Keratinocyte (primary cell): Measurements from ENCODE around the gene RHOF. TPM values are rescaled to one million over a fixed set of nuclear protein-coding genes. Genes with fewer than 3 reads are reported as not detected.

ENCODE experiments used
- DNase-seq: peaks from one replicate; pipeline ENCODE4 v3.0.0-alpha.2; 2011; ENCODE audit warnings: low read depth, missing footprints, low spot score
- FAIRE-seq: peaks from 2 replicates; lab custom pipeline; 2011; peaks lifted over from hg19 to GRCh38; lab: Jason Lieb, UNC
- H2AFZ ChIP-seq: 2 replicates; pipeline ENCODE4 v1.6.0; 2012; ENCODE audit warnings: low read length, control low read depth, inconsistent platforms; ENCODE audit not compliant: control insufficient read depth
- H3K27ac ChIP-seq: 2 replicates; pipeline ENCODE4 v1.5.1; 2011; ENCODE audit warnings: low read length; ENCODE audit not compliant: control insufficient read depth, insufficient read depth
- H3K27me3 ChIP-seq: 3 replicates; pipeline ENCODE4 v1.6.0; 2011; ENCODE audit warnings: low read length; ENCODE audit not compliant: control insufficient read depth, insufficient read depth; ENCODE audit errors: extremely low read depth
- H3K36me3 ChIP-seq, 2 experiments: 2 replicates in 1 of 2; 3 replicates in 1 of 2; pipeline ENCODE4 v1.5.1; 2011; ENCODE audit warnings: low read length in 2 of 2, mild to moderate bottlenecking in 1 of 2; ENCODE audit not compliant: control insufficient read depth in 2 of 2, insufficient read depth in 2 of 2; ENCODE audit errors: extremely low read depth in 1 of 2
- H3K4me1 ChIP-seq: 3 replicates; pipeline ENCODE4 v1.5.1; 2011; ENCODE audit warnings: low read length; ENCODE audit not compliant: control insufficient read depth, insufficient read depth; ENCODE audit errors: extremely low read depth
- H3K4me2 ChIP-seq: 3 replicates; pipeline ENCODE4 v1.6.0; 2011; ENCODE audit warnings: low read depth, low read length; ENCODE audit not compliant: control insufficient read depth, insufficient read depth; ENCODE audit errors: extremely low read depth
- H3K4me3 ChIP-seq, 3 experiments: fragments of 200-600 bp in 1 of 3; sonication (generic) in 1 of 3; 2 replicates in 2 of 3; 3 replicates in 1 of 3; pipeline ENCODE4 v1.5.1; 2011 to 2016; ENCODE audit warnings: low read length in 3 of 3, mild to moderate bottlenecking in 3 of 3, control low read depth in 2 of 3, inconsistent platforms in 1 of 3, low read depth in 1 of 3, mixed read lengths in 1 of 3, mixed run types in 1 of 3, moderate library complexity in 1 of 3; ENCODE audit not compliant: control insufficient read depth in 2 of 3, insufficient read depth in 2 of 3; ENCODE audit errors: extremely low read depth in 1 of 3
- H3K79me2 ChIP-seq: 2 replicates; pipeline ENCODE4 v1.6.0; 2012; ENCODE audit warnings: low read length; ENCODE audit not compliant: control insufficient read depth, insufficient read depth
- H3K9ac ChIP-seq: 3 replicates; pipeline ENCODE4 v1.6.0; 2011; ENCODE audit warnings: low read length; ENCODE audit not compliant: control insufficient read depth, insufficient read depth; ENCODE audit errors: extremely low read depth
- H3K9me1 ChIP-seq: 3 replicates; pipeline ENCODE4 v1.6.0; 2011; ENCODE audit warnings: low read length; ENCODE audit not compliant: control insufficient read depth, insufficient read depth; ENCODE audit errors: extremely low read depth
- H3K9me3 ChIP-seq: 2 replicates; pipeline ENCODE4 v1.5.1; 2012; ENCODE audit warnings: low read depth, low read length; ENCODE audit not compliant: control insufficient read depth
- H4K20me1 ChIP-seq: 3 replicates; pipeline ENCODE4 v1.6.0; 2011; ENCODE audit warnings: low read length; ENCODE audit not compliant: control insufficient read depth, insufficient read depth; ENCODE audit errors: extremely low read depth
- EZH2 ChIP-seq: IDR thresholded peaks from one replicate; pipeline ENCODE4 v1.6.1; 2012; ENCODE audit warnings: inconsistent platforms, mild to moderate bottlenecking, low read length, moderate library complexity
- dilution Hi-C: fragments of 300-500 bp; cut with MboI; formaldehyde crosslinking; loops from one replicate; pipeline ENCODE4 v1.7.0; 2020; ENCODE audit warnings: low sequenced_read_pairs; ENCODE audit not compliant: extremely low pct_ligation_motif_present
- polyA plus RNA-seq, 5 experiments: library from polyadenylated mRNA; depleted of rRNA in 3 of 5; stranded (reverse) in 3 of 5; stranded (forward) in 1 of 5; unstranded in 1 of 5; fragments of >200 nt; gene quantifications; 1 replicate in 1 of 5; 2 replicates in 3 of 5; 3 replicates in 1 of 5; pipeline versions ENCODE4 v1.2.1 to v1.2.3, GENCODE V29; 2011 to 2012; ENCODE audit warnings: missing spikeins in 2 of 5, low read depth in 1 of 5, low replicate concordance in 1 of 5
- TF ChIP-seq, protein P1 (sequence below), 3 experiments: IDR thresholded peaks in 1 of 3; conservative IDR thresholded peaks in 1 of 3; optimal IDR thresholded peaks in 1 of 3; 2 replicates in 2 of 3; 3 replicates in 1 of 3; pipeline versions ENCODE3 to v1.5.1; 2011; ENCODE audit warnings: low read length in 3 of 3, mild to moderate bottlenecking in 3 of 3, moderate library complexity in 2 of 3, control low read depth in 1 of 3, inconsistent platforms in 1 of 3; ENCODE audit not compliant: insufficient read depth in 2 of 3; ENCODE audit errors: extremely low read depth in 1 of 3

RHOF gene
- polyA plus RNA-seq, 1 donor (not counting 4 experiments of a cell fraction or from before 2014, with no cell fraction given): 2.8 TPM

DNA sequence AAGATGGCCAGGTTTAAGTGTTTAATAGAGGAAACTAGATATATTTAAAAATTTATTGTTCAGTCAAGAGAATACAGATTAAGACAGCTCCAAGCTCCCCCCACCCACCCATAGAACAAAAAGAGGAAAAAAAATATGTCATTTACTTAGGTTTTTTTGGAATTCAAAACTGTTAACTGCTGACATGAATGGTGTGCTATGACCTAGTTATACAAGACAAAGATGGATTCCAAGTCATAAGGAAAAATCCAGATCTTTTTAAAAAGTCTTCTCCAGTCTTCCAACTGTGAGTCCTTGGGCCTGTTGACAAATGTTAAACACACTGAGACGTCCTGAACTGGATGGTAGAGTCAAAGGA is 9.0 kb upstream of the RHOF start:
- peaks cover 35% of the 10 kb centered on the region for H3K79me2 ChIP-seq
- peaks cover 4% of the 10 kb centered on the region for H4K20me1 ChIP-seq
- H3K4me2 ChIP-seq: peak overlapping the region; percentile 95
- no peaks in the 10 kb centered on the region for H3K27me3 ChIP-seq
- peak overlapping the region; percentile 98 for H3K9ac ChIP-seq
- DNase-seq (no peak), FAIRE-seq (no peak)
- H3K9me3 ChIP-seq: no peaks in the 10 kb centered on the region
- dilution Hi-C loops: no loop called here
- H3K4me1 ChIP-seq: peaks cover 47% of the 10 kb centered on the region
- H3K27ac ChIP-seq: peak overlapping the region; percentile 90
- no peak for TF ChIP-seq EZH2
- TF ChIP-seq, protein P1, sequence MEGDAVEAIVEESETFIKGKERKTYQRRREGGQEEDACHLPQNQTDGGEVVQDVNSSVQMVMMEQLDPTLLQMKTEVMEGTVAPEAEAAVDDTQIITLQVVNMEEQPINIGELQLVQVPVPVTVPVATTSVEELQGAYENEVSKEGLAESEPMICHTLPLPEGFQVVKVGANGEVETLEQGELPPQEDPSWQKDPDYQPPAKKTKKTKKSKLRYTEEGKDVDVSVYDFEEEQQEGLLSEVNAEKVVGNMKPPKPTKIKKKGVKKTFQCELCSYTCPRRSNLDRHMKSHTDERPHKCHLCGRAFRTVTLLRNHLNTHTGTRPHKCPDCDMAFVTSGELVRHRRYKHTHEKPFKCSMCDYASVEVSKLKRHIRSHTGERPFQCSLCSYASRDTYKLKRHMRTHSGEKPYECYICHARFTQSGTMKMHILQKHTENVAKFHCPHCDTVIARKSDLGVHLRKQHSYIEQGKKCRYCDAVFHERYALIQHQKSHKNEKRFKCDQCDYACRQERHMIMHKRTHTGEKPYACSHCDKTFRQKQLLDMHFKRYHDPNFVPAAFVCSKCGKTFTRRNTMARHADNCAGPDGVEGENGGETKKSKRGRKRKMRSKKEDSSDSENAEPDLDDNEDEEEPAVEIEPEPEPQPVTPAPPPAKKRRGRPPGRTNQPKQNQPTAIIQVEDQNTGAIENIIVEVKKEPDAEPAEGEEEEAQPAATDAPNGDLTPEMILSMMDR (optimal IDR thresholded peaks at IDR 0.05 in 1 of 3, IDR thresholded peaks at IDR 0.05 in 1 of 3, conservative IDR thresholded peaks at IDR 0.05 in 1 of 3; ENCODE audit: extremely low read depth in 1 of 3, insufficient read depth in 2 of 3, low read length in 3 of 3): no peak
- H2AFZ ChIP-seq: no peak overlapping the region
- peaks cover 0 to 4% of the 10 kb centered on the region in 2 experiments for H3K36me3 ChIP-seq
- H3K9me1 ChIP-seq: no peaks in the 10 kb centered on the region
- peak overlapping the region; percentile 65 to 82 (median 79) for H3K4me3 ChIP-seq

DNA sequence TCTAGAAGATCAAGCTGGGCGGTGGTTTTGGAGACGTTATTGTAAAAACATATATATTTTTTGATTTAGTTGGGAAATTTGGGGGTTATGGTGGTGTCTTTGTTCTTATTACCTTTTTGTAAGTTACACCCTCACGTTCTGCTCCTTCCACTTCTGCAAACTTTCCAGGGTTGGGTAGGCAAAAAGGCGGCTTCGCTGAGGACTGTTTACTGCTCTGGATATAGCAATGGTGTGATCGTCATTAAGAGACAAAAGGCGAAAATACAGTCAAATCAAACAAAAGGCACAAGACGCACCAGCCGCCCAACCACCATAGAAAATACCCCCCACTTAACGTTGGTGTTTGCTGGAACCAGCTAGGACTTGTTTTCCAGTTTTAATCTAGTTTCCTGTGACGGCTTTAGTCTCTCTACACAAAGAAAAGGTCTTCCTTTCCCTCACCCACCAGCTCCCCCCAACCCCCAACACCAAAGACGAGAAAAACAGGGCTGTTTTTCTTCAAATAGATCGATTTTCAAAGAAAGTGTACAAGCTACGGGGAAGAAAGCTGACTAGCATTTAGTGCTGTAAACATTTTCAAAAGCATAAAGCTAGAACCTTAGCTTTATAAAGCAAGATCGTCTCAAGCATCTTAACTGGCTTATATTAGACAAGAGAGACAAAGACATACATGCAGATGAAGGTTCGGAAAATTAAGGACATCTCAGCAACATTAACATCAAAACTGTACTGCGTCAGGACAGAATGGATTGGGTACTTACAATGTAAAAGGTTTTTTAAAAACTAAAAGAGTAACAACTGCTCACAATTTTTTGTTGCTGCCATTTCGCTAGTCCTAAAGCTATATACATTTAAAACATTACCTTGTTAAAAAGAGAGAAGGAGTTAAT is 8.4 kb upstream of the RHOF start:
- H3K4me2 ChIP-seq: peak overlapping the region; percentile 95
- H2AFZ ChIP-seq: no peak overlapping the region
- H3K9me3 ChIP-seq: no peaks in the 10 kb centered on the region
- peak; percentile 23 for FAIRE-seq
- H3K79me2 ChIP-seq: peaks cover 30% of the 10 kb centered on the region
- peak overlapping the region; percentile 98 for H3K9ac ChIP-seq
- dilution Hi-C loops: no loop called here
- peaks cover 4% of the 10 kb centered on the region for H4K20me1 ChIP-seq
- no peaks in the 10 kb centered on the region for H3K27me3 ChIP-seq
- H3K4me3 ChIP-seq: peak overlapping the region; percentile 65 to 82 (median 79)
- DNase-seq: no peak
- no peaks in the 10 kb centered on the region for H3K9me1 ChIP-seq
- peaks cover 51% of the 10 kb centered on the region for H3K4me1 ChIP-seq
- peaks cover 0 to 4% of the 10 kb centered on the region in 2 experiments for H3K36me3 ChIP-seq
- TF ChIP-seq, protein P1 (optimal IDR thresholded peaks at IDR 0.05 in 1 of 3, IDR thresholded peaks at IDR 0.05 in 1 of 3, conservative IDR thresholded peaks at IDR 0.05 in 1 of 3; ENCODE audit: extremely low read depth in 1 of 3, insufficient read depth in 2 of 3, low read length in 3 of 3): no peak
- H3K27ac ChIP-seq: peak overlapping the region; percentile 90
